CD14-positive monocyte (primary cell): ENCODE results near the gene HSPA1B. TPM values are rescaled to one million over a fixed set of nuclear protein-coding genes. Genes with fewer than 3 reads are reported as not detected.

Experiments
- DNase-seq, 3 donors: peaks; one replicate each; pipeline ENCODE4 v3.0.0-alpha.2; 2011 to 2022
- H2AFZ ChIP-seq: 2 replicates; pipeline ENCODE4 v1.6.0; 2012; ENCODE audit warnings: mild to moderate bottlenecking, low read depth, low read length, inconsistent platforms; ENCODE audit not compliant: insufficient read depth, poor library complexity, severe bottlenecking
- H3K27ac ChIP-seq, 2 donors: 1 replicate in 1 of 2; 2 replicates in 1 of 2; pipeline ENCODE4 v1.5.1; 2012 to 2013; ENCODE audit warnings: low read length in 2 of 2, control low read depth in 1 of 2, inconsistent platforms in 1 of 2, low read depth in 1 of 2, mild to moderate bottlenecking in 1 of 2
- H3K27me3 ChIP-seq, 2 donors: one replicate each; pipeline versions ENCODE4 v1.6.0 to v1.6.1; 2011 to 2013; ENCODE audit warnings: low read length in 2 of 2; ENCODE audit not compliant: control insufficient read depth in 2 of 2, insufficient read depth in 2 of 2
- H3K36me3 ChIP-seq, 2 donors: replicated peaks in 1 of 2; 1 replicate in 1 of 2; 2 replicates in 1 of 2; pipeline versions ENCODE4 v1.5.1 to v1.6.1; 2012 to 2013; ENCODE audit warnings: low read length in 2 of 2, control low read depth in 1 of 2, inconsistent platforms in 1 of 2, mild to moderate bottlenecking in 1 of 2; ENCODE audit not compliant: insufficient read depth in 2 of 2, control insufficient read depth in 1 of 2
- H3K4me1 ChIP-seq, 2 donors: 1 replicate in 1 of 2; 2 replicates in 1 of 2; pipeline versions ENCODE4 v1.5.1 to v1.6.1; 2012 to 2013; ENCODE audit warnings: low read length in 2 of 2, control low read depth in 1 of 2, inconsistent platforms in 1 of 2, mild to moderate bottlenecking in 1 of 2, moderate library complexity in 1 of 2; ENCODE audit not compliant: insufficient read depth in 2 of 2, control insufficient read depth in 1 of 2
- H3K4me2 ChIP-seq: replicated peaks from 2 replicates; pipeline ENCODE3; 2012; ENCODE audit warnings: low read length, moderate library complexity, mild to moderate bottlenecking; ENCODE audit not compliant: poor library complexity, severe bottlenecking; ENCODE audit errors: extremely low read depth
- H3K4me3 ChIP-seq, 3 experiments: fragments of 200-600 bp in 1 of 3; sonication (generic) in 1 of 3; replicated peaks in 1 of 3; 1 replicate in 2 of 3; 2 replicates in 1 of 3; pipeline ENCODE4 v1.5.1; 2011 to 2013; ENCODE audit warnings: low read length in 3 of 3, mild to moderate bottlenecking in 3 of 3, control low read depth in 2 of 3, low read depth in 2 of 3, inconsistent platforms in 1 of 3, moderate library complexity in 1 of 3
- H3K79me2 ChIP-seq: 2 replicates; pipeline ENCODE4 v1.6.0; 2012; ENCODE audit warnings: mild to moderate bottlenecking, control low read depth, inconsistent platforms, low read length, moderate library complexity; ENCODE audit not compliant: insufficient read depth
- H3K9ac ChIP-seq: 2 replicates; pipeline ENCODE4 v1.6.0; 2017; ENCODE audit warnings: low read length, mild to moderate bottlenecking; ENCODE audit not compliant: insufficient read depth, poor library complexity, severe bottlenecking
- H3K9me3 ChIP-seq, 2 donors: replicated peaks in 1 of 2; 1 replicate in 1 of 2; 2 replicates in 1 of 2; pipeline versions ENCODE4 v1.5.1 to v1.6.1; 2012 to 2013; ENCODE audit warnings: low read length in 2 of 2, control low read depth in 1 of 2; ENCODE audit not compliant: control insufficient read depth in 1 of 2, insufficient read depth in 1 of 2
- H4K20me1 ChIP-seq: 2 replicates; pipeline ENCODE4 v1.6.0; 2012; ENCODE audit warnings: mild to moderate bottlenecking, low read length, control low read depth, moderate library complexity; ENCODE audit not compliant: insufficient read depth
- H3K27ac Mint-ChIP-seq, 7 donors: one replicate each; pipeline ENCODE4 v1.8.0; 2020; ENCODE audit warnings: mild to moderate bottlenecking in 7 of 7, mixed read lengths in 7 of 7, moderate library complexity in 6 of 7, inconsistent platforms in 2 of 7
- H3K27me3 Mint-ChIP-seq, 3 donors: one replicate each; pipeline ENCODE4 v1.8.0; 2021 to 2022; ENCODE audit warnings: low read depth in 3 of 3, mild to moderate bottlenecking in 3 of 3, mixed read lengths in 3 of 3, moderate library complexity in 3 of 3, inconsistent platforms in 1 of 3
- H3K36me3 Mint-ChIP-seq, 2 donors: one replicate each; pipeline ENCODE4 v1.8.0; 2020; ENCODE audit warnings: mixed read lengths in 2 of 2, inconsistent platforms in 1 of 2, mild to moderate bottlenecking in 1 of 2
- H3K4me1 Mint-ChIP-seq: one replicate; pipeline ENCODE4 v1.8.0; 2020; ENCODE audit warnings: mild to moderate bottlenecking, mixed read lengths
- H3K4me3 Mint-ChIP-seq, 2 donors: one replicate each; pipeline ENCODE4 v1.8.0; 2020; ENCODE audit warnings: mild to moderate bottlenecking in 2 of 2, mixed read lengths in 2 of 2, moderate library complexity in 1 of 2
- H3K9me3 Mint-ChIP-seq, 7 donors: one replicate each; pipeline ENCODE4 v1.8.0; 2020 to 2022; ENCODE audit warnings: mixed read lengths in 7 of 7, mild to moderate bottlenecking in 6 of 7, moderate library complexity in 6 of 7, inconsistent platforms in 2 of 7
- CTCF ChIP-seq: fragments of 200-600 bp; IDR thresholded peaks from one replicate; pipeline ENCODE4 v1.8.0; 2022; ENCODE audit warnings: antibody characterized with exemption, mild to moderate bottlenecking
- WGBS: methylation state at CpG from one replicate; pipeline ENCODE4 v1.1.5; 2013; ENCODE audit warnings: missing lambda C conversion rate; ENCODE audit not compliant: insufficient coverage; 5-methylcytosine and 5-hydroxymethylcytosine counted together
- intact Hi-C, 2 donors: fragments of 100-400 bp; cut with micrococcal nuclease; formaldehyde crosslinking; loops; one replicate each; pipeline versions ENCODE4 v1.15.0 to v1.15.1; 2023
- polyA plus RNA-seq, 3 donors: library from polyadenylated mRNA; depleted of rRNA in 1 of 3; unstranded in 2 of 3; stranded (reverse) in 1 of 3; fragments of 300-500 nt in 2 of 3; fragments of >200 nt in 1 of 3; fragmentation: Illumina TruSeq in 2 of 3; gene quantifications; 1 replicate in 2 of 3; 2 replicates in 1 of 3; pipeline ENCODE4 v1.2.3, GENCODE V29; 2012 to 2021

The HSPA1B gene
- polyA plus RNA-seq, 3 donors = 3.4 to 81.4 (median 4.8) TPM

- Histone ChIP-seq H3K79me2 (peaks cover 52% of the 10 kb centered on the region), H2AFZ (peak overlapping the region; percentile 29), H3K4me1 (peaks cover 58 to 67% of the 10 kb centered on the region in 2 donors), H3K36me3 (no peaks in the 10 kb centered on the region), H3K27me3 (no peaks in the 10 kb centered on the region), H3K9me3 (no peaks in the 10 kb centered on the region), H3K4me2 (peak overlapping the region; percentile 97), H4K20me1 (peaks cover 4% of the 10 kb centered on the region), H3K27ac (peak overlapping the region in 1 of 2 donors; percentile 76), H3K9ac (peak overlapping the region; percentile 54), H3K4me3 (peak overlapping the region; percentile 63 to 88 (median 77))
- Mint-ChIP-seq H3K4me3 (peak overlapping the region; percentile 80 to 96), H3K27me3 (no peaks in the 10 kb centered on the region), H3K36me3 (no peaks in the 10 kb centered on the region), H3K27ac (peak overlapping the region; percentile 87 to 95 (median 93)), H3K4me1 (peaks cover 48% of the 10 kb centered on the region), H3K9me3 (no peaks in the 10 kb centered on the region)
- TF ChIP-seq CTCF = peak; percentile 78
- DNase-seq = peak; percentile 32 to 55 (median 34)
- intact Hi-C loops = loop anchor here (5.0 to 10.0 kb wide), 4 partner anchors 102 to 285 kb away; partner anchors contain the start of genes DDAH2 (in 2 of the 2), LY6G5C (in 2 of the 2), ATP6V1G2 (in 1 of the 2) and DDX39B (in 1 of the 2)
- WGBS = 0% methylated on average over 4 of the region's 15 CpGs
These were observed 2.2 kb downstream of the HSPA1B start for GRCh38 chr6:31829633-31830283.

- Histone ChIP-seq H3K27me3 (no peaks in the 10 kb centered on the region), H3K4me2 (peak overlapping the region; percentile 97), H3K9me3 (no peaks in the 10 kb centered on the region), H3K9ac (peak overlapping the region; percentile 0), H3K4me3 (peak overlapping the region; percentile 63 to 88 (median 77)), H2AFZ (peak overlapping the region; percentile 29), H3K79me2 (peaks cover 52% of the 10 kb centered on the region), H4K20me1 (peaks cover 4% of the 10 kb centered on the region), H3K27ac (peak overlapping the region; percentile 64 to 76), H3K4me1 (peaks cover 55 to 69% of the 10 kb centered on the region in 2 donors), H3K36me3 (no peaks in the 10 kb centered on the region)
- 50% methylated on average over 2 of the region's 6 CpGs for WGBS
- DNase-seq = no peak
- no peaks in the 10 kb centered on the region for H3K27me3 Mint-ChIP-seq
- peak overlapping the region; percentile 80 to 96 for H3K4me3 Mint-ChIP-seq
- peaks cover 46% of the 10 kb centered on the region for H3K4me1 Mint-ChIP-seq
- no peaks in the 10 kb centered on the region for H3K9me3 Mint-ChIP-seq
- H3K27ac Mint-ChIP-seq = peak overlapping the region; percentile 87 to 95 (median 93)
- peaks cover 0 to under 1% of the 10 kb centered on the region in 2 donors for H3K36me3 Mint-ChIP-seq
- intact Hi-C loops = loop anchor here (5.0 to 10.0 kb wide), 4 partner anchors 104 to 286 kb away; partner anchors contain the start of genes DDAH2 (in 2 of the 2), LY6G5C (in 2 of the 2), ATP6V1G2 (in 1 of the 2) and DDX39B (in 1 of the 2)
- TF ChIP-seq CTCF = no peak
These were observed 3.4 kb downstream of the HSPA1B start for GRCh38 chr6:31830886-31831335.
